Motor neuron (in vitro differentiated cells): ENCODE results near the gene CRYGD. TPM values are rescaled to one million over a fixed set of nuclear protein-coding genes. Genes with fewer than 3 reads are reported as not detected.

Experiments used
- total RNA-seq, 8 experiments: library from RNA; unstranded; fragments of 300-600 nt; gene quantifications; 2 replicates each; pipeline versions ENCODE4 v1.2.3 to v1.2.4, GENCODE V29; 2022

The CRYGD gene
- total RNA-seq, 8 experiments from 2014 or later, result 0.75 to 2.4 (median 1.0) TPM; not detected in 4

Other genes with a start within 250 kb of the CRYGD start
- 10 to 100 TPM in 5 of 8 experiments, 1 to 10 TPM in 3; 8.6 to 20.5 (median 12.5) TPM for gene PLEKHM3, start 99.0 kb downstream of the CRYGD start, total RNA-seq
- gene CRYGC, start 5.3 kb upstream of the CRYGD start, total RNA-seq, result 1 to 10 TPM in 1 of 8 experiments, under 1 TPM in 2, not detected in 5; 0.41 to 1.3 (median 0.49) TPM
- gene CRYGB, start 21.6 kb upstream of the CRYGD start, total RNA-seq, result not detected
- under 1 TPM in 4 of 8 experiments, not detected in 4; 0.33 to 0.94 (median 0.70) TPM for gene CRYGA, start 39.1 kb upstream of the CRYGD start, total RNA-seq
- 100 to 1,000 TPM in 1 of 8 experiments, 10 to 100 TPM in 4, 1 to 10 TPM in 2, under 1 TPM in 1; 0.61 to 217 (median 12.9) TPM for gene C2orf80, start 65.5 kb upstream of the CRYGD start, total RNA-seq
- 100 to 1,000 TPM in 7 of 8 experiments, 10 to 100 TPM in 1; 82.9 to 915 (median 210) TPM for gene IDH1, start 130.5 kb upstream of the CRYGD start, total RNA-seq
- 10 to 100 TPM; 20.0 to 57.9 (median 26.1) TPM for gene PIKFYVE, start 141.7 kb upstream of the CRYGD start, total RNA-seq